Hepatocyte (in vitro differentiated cells): ENCODE data around the gene SLC8A1.

Experiments
- CTCF ChIP-seq: fragments of 200-600 bp; sonication (generic); IDR thresholded peaks from 2 replicates; pipeline ENCODE4 v1.5.1; 2016; ENCODE audit warnings: antibody characterized with exemption, mild to moderate bottlenecking; ENCODE audit not compliant: poor library complexity
- EZH2 ChIP-seq: fragments of 200-600 bp; sonication (generic); IDR thresholded peaks from 2 replicates; pipeline ENCODE4 v1.6.1; 2016; ENCODE audit warnings: antibody characterized with exemption, mild to moderate bottlenecking, borderline replicate concordance

GRCh38 chr2:40346535-40347354, 105.1 kb downstream of the SLC8A1 start:
- TF ChIP-seq CTCF (no peak), EZH2 (no peak)
